Measurements from ENCODE around the gene ANKS1B. TPM values are rescaled to one million over a fixed set of nuclear protein-coding genes. Genes with fewer than 3 reads are reported as not detected.

The ANKS1B gene
- total RNA-seq, 1 donor from 2014 or later = 2.4 TPM

- Histone ChIP-seq H2AFZ (ENCODE audit: low read depth, low read length) (no peak overlapping the region), H4K20me1 (ENCODE audit: insufficient read depth, low read length) (no peaks in the 10 kb centered on the region), H3K9me3 (ENCODE audit: insufficient read depth, low read depth, low read length) (no peaks in the 10 kb centered on the region), H3K27me3 (ENCODE audit: insufficient read depth, low read length) (no peaks in the 10 kb centered on the region), H3K36me3 (ENCODE audit: insufficient read depth, low read length) (no peaks in the 10 kb centered on the region), H3K4me1 (ENCODE audit: insufficient read depth, low read length) (no peaks in the 10 kb centered on the region), H3K9ac (ENCODE audit: low read length) (no peak overlapping the region), H3K79me2 (ENCODE audit: insufficient read depth, low read length) (no peaks in the 10 kb centered on the region), H3K4me3 (ENCODE audit: insufficient read depth, low read depth, low read length) (no peak overlapping the region), H3K27ac (ENCODE audit: low read depth, low read length) (no peak overlapping the region), H3K4me2 (ENCODE audit: low read length) (no peak overlapping the region)
- Mint-ChIP-seq H3K4me3 (ENCODE audit: unreplicated experiment) (no peak overlapping the region), H3K36me3 (ENCODE audit: low read depth, unreplicated experiment) (no peaks in the 10 kb centered on the region), H3K27me3 (ENCODE audit: low read depth, unreplicated experiment) (peaks cover 2% of the 10 kb centered on the region), H3K4me1 (ENCODE audit: low read depth, unreplicated experiment) (no peaks in the 10 kb centered on the region), H3K9me3 (ENCODE audit: unreplicated experiment) (no peaks in the 10 kb centered on the region), H3K27ac (ENCODE audit: unreplicated experiment) (no peak overlapping the region)
- FAIRE-seq (no peak), DNase-seq (ENCODE audit: low read depth) (no peak)
- TF ChIP-seq, protein P1, sequence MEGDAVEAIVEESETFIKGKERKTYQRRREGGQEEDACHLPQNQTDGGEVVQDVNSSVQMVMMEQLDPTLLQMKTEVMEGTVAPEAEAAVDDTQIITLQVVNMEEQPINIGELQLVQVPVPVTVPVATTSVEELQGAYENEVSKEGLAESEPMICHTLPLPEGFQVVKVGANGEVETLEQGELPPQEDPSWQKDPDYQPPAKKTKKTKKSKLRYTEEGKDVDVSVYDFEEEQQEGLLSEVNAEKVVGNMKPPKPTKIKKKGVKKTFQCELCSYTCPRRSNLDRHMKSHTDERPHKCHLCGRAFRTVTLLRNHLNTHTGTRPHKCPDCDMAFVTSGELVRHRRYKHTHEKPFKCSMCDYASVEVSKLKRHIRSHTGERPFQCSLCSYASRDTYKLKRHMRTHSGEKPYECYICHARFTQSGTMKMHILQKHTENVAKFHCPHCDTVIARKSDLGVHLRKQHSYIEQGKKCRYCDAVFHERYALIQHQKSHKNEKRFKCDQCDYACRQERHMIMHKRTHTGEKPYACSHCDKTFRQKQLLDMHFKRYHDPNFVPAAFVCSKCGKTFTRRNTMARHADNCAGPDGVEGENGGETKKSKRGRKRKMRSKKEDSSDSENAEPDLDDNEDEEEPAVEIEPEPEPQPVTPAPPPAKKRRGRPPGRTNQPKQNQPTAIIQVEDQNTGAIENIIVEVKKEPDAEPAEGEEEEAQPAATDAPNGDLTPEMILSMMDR (IDR thresholded peaks at IDR 0.05; ENCODE audit: insufficient read depth, low read depth, low read length) = no peak
- no peak for TF ChIP-seq EZH2 (IDR thresholded peaks at IDR 0.05; ENCODE audit: insufficient read depth, low read length)
Measured at GRCh38 chr12:99946131-99946530, 38.6 kb downstream of the ANKS1B start.

DNA sequence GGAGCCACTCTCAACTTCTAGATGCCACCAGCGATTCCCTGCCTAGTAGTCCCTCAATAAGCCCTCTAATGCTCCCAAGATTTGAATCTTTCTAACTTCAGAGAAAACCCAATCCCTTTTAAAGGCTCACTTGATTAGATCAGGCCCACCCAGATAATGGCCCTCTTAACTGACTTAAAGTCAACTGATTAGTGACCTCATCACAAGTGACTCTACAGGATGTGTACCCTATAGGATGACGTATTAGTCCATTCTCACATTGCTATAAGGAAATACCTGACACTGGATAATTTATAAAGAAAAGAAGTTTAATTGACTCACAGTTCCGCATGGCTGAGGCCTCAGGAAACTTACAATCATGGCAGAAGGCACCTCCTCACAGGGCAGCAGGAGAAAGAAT lies 49.1 kb downstream of the ANKS1B start:
- no peaks in the 10 kb centered on the region for H3K36me3 Mint-ChIP-seq (ENCODE audit: low read depth, unreplicated experiment)
- Histone ChIP-seq H3K79me2 (ENCODE audit: insufficient read depth, low read length) (no peaks in the 10 kb centered on the region), H3K27me3 (ENCODE audit: insufficient read depth, low read length) (no peaks in the 10 kb centered on the region), H3K9me3 (ENCODE audit: insufficient read depth, low read depth, low read length) (no peaks in the 10 kb centered on the region), H2AFZ (ENCODE audit: low read depth, low read length) (no peak overlapping the region), H4K20me1 (ENCODE audit: insufficient read depth, low read length) (no peaks in the 10 kb centered on the region), H3K4me3 (ENCODE audit: insufficient read depth, low read depth, low read length) (no peak overlapping the region), H3K36me3 (ENCODE audit: insufficient read depth, low read length) (no peaks in the 10 kb centered on the region), H3K9ac (ENCODE audit: low read length) (no peak overlapping the region), H3K4me1 (ENCODE audit: insufficient read depth, low read length) (no peaks in the 10 kb centered on the region), H3K4me2 (ENCODE audit: low read length) (no peak overlapping the region), H3K27ac (ENCODE audit: low read depth, low read length) (no peak overlapping the region)
- DNase-seq (ENCODE audit: low read depth) (no peak), FAIRE-seq (no peak)
- H3K27ac Mint-ChIP-seq (ENCODE audit: unreplicated experiment) = no peak overlapping the region
- no peaks in the 10 kb centered on the region for H3K4me1 Mint-ChIP-seq (ENCODE audit: low read depth, unreplicated experiment)
- TF ChIP-seq, protein P1 (IDR thresholded peaks at IDR 0.05; ENCODE audit: insufficient read depth, low read depth, low read length) = no peak
- no peak for TF ChIP-seq EZH2 (IDR thresholded peaks at IDR 0.05; ENCODE audit: insufficient read depth, low read length)
- H3K27me3 Mint-ChIP-seq (ENCODE audit: low read depth, unreplicated experiment) = no peaks in the 10 kb centered on the region
- H3K4me3 Mint-ChIP-seq (ENCODE audit: unreplicated experiment) = no peak overlapping the region
- peaks cover 2% of the 10 kb centered on the region for H3K9me3 Mint-ChIP-seq (ENCODE audit: unreplicated experiment)

DNA sequence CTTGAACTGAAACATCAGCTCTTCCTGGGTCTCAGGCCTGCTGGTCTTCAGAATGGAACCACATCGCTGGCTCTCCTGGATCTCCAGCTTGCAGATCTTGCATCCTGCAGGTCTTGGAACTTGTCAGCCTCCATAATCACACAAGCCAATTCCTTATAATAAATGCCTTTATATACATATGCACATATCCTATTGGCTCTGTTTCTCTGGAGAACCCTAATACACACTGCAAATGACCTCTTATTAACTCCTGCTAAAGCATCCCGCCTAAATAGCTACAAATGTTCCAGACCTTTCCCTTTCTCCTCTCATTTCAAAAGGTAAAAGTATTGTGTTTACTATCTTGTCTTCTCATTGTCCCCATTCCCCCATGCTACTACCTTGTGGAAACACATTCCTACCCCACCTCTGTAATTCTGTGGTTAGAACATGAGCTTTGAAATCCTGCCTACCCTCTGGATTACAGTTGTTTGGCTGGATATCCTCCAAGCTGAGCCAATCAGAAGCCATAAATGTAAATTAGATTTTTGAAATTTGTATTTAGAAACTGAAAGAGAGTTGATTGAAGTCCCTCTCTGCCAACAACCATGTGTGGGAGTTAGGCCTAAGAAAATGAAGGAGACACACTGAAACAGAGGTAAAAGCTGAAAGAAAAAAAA lies 58.1 kb downstream of the ANKS1B start:
- Mint-ChIP-seq H3K27me3 (ENCODE audit: low read depth, unreplicated experiment) (no peaks in the 10 kb centered on the region), H3K9me3 (ENCODE audit: unreplicated experiment) (peaks cover 3% of the 10 kb centered on the region), H3K27ac (ENCODE audit: unreplicated experiment) (no peak overlapping the region), H3K36me3 (ENCODE audit: low read depth, unreplicated experiment) (no peaks in the 10 kb centered on the region), H3K4me1 (ENCODE audit: low read depth, unreplicated experiment) (no peaks in the 10 kb centered on the region), H3K4me3 (ENCODE audit: unreplicated experiment) (no peak overlapping the region)
- H4K20me1 ChIP-seq (ENCODE audit: insufficient read depth, low read length) = no peaks in the 10 kb centered on the region
- no peak overlapping the region for H3K9ac ChIP-seq (ENCODE audit: low read length)
- H3K36me3 ChIP-seq (ENCODE audit: insufficient read depth, low read length) = no peaks in the 10 kb centered on the region
- no peak overlapping the region for H3K27ac ChIP-seq (ENCODE audit: low read depth, low read length)
- H3K9me3 ChIP-seq (ENCODE audit: insufficient read depth, low read depth, low read length) = no peaks in the 10 kb centered on the region
- TF ChIP-seq, protein P1 (IDR thresholded peaks at IDR 0.05; ENCODE audit: insufficient read depth, low read depth, low read length) = no peak
- no peak for TF ChIP-seq EZH2 (IDR thresholded peaks at IDR 0.05; ENCODE audit: insufficient read depth, low read length)
- H3K79me2 ChIP-seq (ENCODE audit: insufficient read depth, low read length) = no peaks in the 10 kb centered on the region
- no peak for FAIRE-seq
- no peak overlapping the region for H3K4me2 ChIP-seq (ENCODE audit: low read length)
- no peaks in the 10 kb centered on the region for H3K27me3 ChIP-seq (ENCODE audit: insufficient read depth, low read length)
- H3K4me3 ChIP-seq (ENCODE audit: insufficient read depth, low read depth, low read length) = no peak overlapping the region
- no peak overlapping the region for H2AFZ ChIP-seq (ENCODE audit: low read depth, low read length)
- H3K4me1 ChIP-seq (ENCODE audit: insufficient read depth, low read length) = no peaks in the 10 kb centered on the region
- DNase-seq (ENCODE audit: low read depth) = no peak
